Left colon (tissue), 2 donors: Measurements from ENCODE around the gene CTSF. TPM values are rescaled to one million over a fixed set of nuclear protein-coding genes. Genes with fewer than 3 reads are reported as not detected.

Experiments
- total RNA-seq, 2 donors: library from RNA; stranded (reverse); fragmentation: NEBNext Ultra II Directional; extraction: Animal tissue kit (Norgen Biotek cat#: 25700); gene quantifications; one replicate each; pipeline ENCODE4 v1.2.1, GENCODE V29; 2021
- donor health status: DM: no; HTN: no; CAD: no.
- donor health status: DM: yes; HTN: yes; CAD: no.

Gene CTSF
- total RNA-seq, 2 donors from 2014 or later = 5.6 to 20.4 TPM

Other genes starting within 250 kb of the CTSF start
- gene RIN1, start 232.2 kb downstream of the CTSF start, total RNA-seq = 10 to 100 TPM; 10.3 to 10.6 TPM
- 10 to 100 TPM; 42.5 to 46.3 TPM for gene BRMS1, start 223.5 kb downstream of the CTSF start, total RNA-seq
- gene B4GAT1, start 221.0 kb downstream of the CTSF start, total RNA-seq = 10 to 100 TPM; 13.1 to 17.1 TPM
- gene SLC29A2, start 196.8 kb downstream of the CTSF start, total RNA-seq = 10 to 100 TPM; 16.3 to 31.1 TPM
- gene NPAS4, start 147.6 kb downstream of the CTSF start, total RNA-seq = under 1 TPM in 1 of 2 donors, not detected in 1; 0.39 TPM
- 10 to 100 TPM; 46.9 to 59.4 TPM for gene MRPL11, start 129.8 kb downstream of the CTSF start, total RNA-seq
- 1 to 10 TPM; 4.7 to 5.2 TPM for gene PELI3, start 101.7 kb downstream of the CTSF start, total RNA-seq
- 10 to 100 TPM; 75.0 to 91.4 TPM for gene DPP3, start 88.2 kb downstream of the CTSF start, total RNA-seq
- 10 to 100 TPM; 29.8 to 34.8 TPM for gene BBS1, start 58.0 kb downstream of the CTSF start, total RNA-seq
- gene ZDHHC24, start 22.6 kb downstream of the CTSF start, total RNA-seq = 10 to 100 TPM in 1 of 2 donors, 1 to 10 TPM in 1; 9.9 to 11.7 TPM
- gene ACTN3, start 21.7 kb downstream of the CTSF start, total RNA-seq = not detected
- gene CCDC87, start 24.5 kb upstream of the CTSF start, total RNA-seq = under 1 TPM; 0.22 to 0.46 TPM
- gene CCS, start 24.6 kb upstream of the CTSF start, total RNA-seq = 10 to 100 TPM; 38.5 to 38.6 TPM
- gene RBM14, start 48.0 kb upstream of the CTSF start, total RNA-seq = 10 to 100 TPM; 45.3 to 48.9 TPM
- gene RBM4, start 70.1 kb upstream of the CTSF start, total RNA-seq = 10 to 100 TPM; 90.7 to 92.9 TPM
- 10 to 100 TPM; 14.7 to 17.6 TPM for gene RBM4B, start 109.3 kb upstream of the CTSF start, total RNA-seq
- 1 to 10 TPM; 3.9 to 7.3 TPM for gene SPTBN2, start 160.6 kb upstream of the CTSF start, total RNA-seq